NCI-H69 (cell line): Measurements from ENCODE around the gene KIFAP3.
"Not testable (repeated sequence)": the region's sequence is repeated elsewhere in the genome, so short reads cannot be mapped to it uniquely, and the experiment has no call there.

ENCODE experiments used
- DNase-seq: peaks from one replicate; lab custom pipeline; 2025; lab: John Stamatoyannopoulos, UW

Gene KIFAP3

DNA sequence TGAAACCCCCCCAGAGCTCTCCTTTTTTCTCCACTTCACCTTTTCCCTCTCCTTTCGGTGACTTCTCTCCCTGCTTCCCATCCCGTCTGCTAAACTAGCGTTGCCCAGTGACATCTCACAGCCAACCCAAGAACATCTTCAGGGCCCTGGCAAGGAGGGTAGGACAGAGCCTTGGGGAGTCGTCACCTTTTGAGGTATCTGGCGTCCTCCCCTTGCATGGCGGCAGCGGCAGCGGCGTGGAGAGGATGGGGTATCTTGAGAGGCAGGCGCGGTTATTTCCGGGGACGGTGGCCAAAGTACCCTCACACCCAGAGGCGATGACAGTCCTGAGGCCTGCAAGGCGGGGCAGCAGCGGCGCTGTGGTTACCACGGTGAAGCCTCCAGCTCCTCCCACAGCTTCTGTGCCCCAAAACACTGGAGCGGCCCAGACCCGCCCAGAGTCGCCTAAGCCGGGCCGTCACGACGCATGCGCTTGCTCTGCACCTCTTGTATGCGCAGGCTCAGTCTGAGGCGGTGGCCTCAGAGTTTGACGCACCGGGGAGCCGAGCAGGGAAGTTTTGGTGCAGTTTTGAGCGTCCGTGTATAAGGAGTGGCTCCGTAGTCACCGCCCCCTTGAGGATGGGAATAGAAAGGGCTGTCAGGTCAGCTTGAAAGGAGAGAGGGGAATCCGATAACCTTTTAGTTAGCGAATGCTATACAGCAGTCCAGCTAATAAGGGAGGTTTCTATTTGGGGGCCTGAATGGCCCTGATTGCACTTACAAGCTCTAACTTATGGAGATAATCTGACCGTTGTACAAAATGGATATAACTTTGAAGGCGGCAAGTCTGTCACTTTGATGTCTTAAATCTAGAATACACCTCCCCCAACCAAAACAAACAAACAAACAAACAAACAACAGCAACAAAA is at the start of gene KIFAP3:
TSS of gene KIFAP3 (minus strand) at position 446 of the 908 bp plus-strand sequence. CDS start at position 218, 228 bp downstream.
- DNase-seq: peak; percentile 98

DNA sequence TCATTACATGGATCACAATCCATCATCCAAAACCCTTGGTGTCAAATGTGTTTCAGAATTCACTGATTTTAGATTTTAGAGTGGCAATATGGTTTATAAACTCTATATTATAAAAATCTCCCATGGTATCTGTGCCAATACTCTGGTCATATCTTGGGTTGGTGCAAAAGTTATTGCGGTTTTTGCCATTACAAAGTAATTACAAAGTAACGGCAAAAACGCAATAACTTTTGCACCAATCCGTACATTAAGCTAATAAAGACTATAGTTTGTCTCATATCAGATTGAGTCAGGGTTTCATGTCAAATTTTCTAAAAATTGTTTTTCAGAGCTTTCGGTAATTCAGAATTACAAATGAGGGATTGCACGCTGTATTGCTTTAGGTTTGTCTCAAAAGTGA is 47.9 kb upstream of the KIFAP3 start:
- no peak for DNase-seq

DNA sequence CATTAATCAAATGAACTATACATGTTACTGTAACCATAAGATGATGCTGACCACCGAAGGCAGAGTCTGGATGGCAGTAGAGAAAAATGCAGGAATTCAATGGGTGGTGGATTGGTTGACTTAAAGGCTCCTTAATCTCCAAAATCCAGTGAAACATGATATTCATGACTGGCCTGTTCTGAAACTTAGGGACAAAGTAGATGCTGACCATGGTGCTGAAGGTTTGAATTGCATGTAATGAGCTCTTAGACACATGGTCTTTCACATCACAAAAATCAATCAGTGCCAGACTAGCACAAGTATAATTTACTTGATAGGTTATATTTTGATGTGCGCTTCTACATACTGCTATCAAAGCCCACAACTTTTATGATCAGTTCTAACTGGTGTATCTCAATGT is 40.4 kb upstream of the KIFAP3 start:
- DNase-seq: no peak

DNA sequence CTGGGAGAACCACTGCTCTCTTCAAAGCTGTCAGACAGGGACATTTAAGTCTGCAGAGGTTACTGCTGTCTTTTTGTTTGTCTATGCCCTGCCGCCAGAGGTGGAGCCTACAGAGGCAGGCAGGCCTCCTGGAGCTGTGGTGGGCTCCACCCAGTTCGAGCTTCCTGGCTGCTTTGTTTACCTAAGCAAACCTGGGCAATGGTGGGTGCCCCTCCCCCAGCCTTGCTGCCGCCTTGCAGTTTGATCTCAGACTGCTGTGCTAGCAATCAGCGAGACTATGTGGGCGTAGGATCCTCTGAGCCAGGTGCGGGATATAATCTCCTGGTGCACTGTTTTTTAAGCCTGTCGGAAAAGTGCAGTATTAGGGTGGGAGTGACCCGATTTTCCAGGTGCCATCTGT is 38.6 kb upstream of the KIFAP3 start:
- DNase-seq: not testable (repeated sequence)

DNA sequence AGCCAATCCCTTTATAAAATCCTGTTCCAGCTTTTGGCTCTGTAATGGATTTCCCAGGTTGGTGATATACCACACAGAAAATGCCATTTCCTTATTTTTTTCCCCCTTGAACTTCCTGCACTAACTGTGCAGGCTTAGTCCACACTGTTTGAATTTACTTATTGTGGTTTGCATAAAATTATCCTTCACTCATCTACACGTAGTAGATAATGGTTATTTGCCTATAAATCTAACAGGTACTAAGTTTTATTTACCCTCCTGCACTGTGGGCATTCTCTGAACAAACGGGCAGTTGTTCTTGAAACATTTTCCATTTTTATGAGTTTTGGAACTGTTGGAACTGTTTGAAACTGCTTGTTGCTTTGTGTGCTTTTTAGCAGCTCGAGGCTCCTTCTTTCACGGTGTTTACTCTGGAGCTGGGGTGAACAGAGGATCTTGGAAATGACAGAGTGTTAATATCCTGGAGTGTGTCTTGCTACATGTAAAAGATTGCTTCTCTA is 23.0 kb upstream of the KIFAP3 start:
- peak; percentile 50 for DNase-seq

DNA sequence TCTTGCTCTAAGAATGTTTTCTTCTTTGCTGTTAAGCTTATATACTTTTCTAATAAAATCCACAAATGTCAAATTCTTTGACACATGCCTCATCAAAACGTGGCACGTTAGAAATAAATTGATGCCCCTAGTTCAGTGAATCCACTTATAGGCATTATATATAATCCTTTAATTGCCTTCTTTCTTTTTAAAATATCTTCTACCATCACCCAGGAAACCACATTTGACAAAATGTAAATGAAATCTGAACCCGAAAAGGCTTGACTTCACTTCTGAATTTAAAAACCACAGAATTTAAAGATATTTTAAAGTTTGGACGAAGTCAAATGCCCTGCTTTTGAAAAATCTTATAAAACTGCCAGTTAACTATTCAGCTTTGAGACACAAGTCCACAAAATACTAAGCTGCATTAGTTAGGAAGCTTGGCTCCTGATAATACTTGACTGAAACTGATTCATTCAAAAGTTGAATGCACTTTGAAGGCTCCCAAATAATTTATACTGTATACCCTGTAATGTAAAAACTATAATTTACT is 22.4 kb upstream of the KIFAP3 start:
- DNase-seq: no peak

DNA sequence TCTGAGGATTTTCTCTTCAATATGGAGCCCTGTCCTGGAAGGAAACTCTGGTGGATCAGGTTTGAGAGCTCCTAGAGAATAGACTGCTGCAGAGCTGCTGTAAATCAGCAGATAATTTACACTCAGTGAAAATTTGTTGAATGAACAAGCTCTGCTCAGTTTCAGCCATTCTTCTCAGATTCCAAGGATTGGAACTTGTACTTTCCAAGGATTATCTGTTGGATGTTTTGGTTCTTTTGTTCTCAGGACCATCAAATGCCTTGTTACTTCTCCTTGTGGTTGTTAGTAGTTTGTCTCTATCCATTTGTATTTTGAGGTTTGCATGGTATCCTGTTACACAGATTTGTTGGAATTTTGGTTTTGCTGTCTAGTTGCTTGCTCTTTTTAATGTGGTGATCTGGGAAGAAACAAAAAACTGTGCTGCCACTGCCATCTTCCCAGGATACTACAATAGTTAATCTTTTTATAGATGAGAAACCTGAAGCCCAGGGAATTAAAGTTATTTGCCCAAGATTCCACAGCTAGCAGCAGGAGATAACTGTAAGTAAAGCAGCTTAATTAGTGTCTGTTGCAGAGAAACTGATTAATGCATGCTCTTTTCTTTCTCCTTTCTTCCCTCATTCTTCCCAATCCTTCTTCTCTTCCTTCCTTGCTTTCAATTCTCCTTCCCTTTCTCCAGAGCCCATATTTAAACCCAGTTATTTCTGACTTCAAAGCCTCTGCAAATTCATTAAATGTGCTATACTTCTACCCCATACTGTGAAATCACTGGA is 21.7 kb upstream of the KIFAP3 start:
- peak; percentile 13 for DNase-seq

DNA sequence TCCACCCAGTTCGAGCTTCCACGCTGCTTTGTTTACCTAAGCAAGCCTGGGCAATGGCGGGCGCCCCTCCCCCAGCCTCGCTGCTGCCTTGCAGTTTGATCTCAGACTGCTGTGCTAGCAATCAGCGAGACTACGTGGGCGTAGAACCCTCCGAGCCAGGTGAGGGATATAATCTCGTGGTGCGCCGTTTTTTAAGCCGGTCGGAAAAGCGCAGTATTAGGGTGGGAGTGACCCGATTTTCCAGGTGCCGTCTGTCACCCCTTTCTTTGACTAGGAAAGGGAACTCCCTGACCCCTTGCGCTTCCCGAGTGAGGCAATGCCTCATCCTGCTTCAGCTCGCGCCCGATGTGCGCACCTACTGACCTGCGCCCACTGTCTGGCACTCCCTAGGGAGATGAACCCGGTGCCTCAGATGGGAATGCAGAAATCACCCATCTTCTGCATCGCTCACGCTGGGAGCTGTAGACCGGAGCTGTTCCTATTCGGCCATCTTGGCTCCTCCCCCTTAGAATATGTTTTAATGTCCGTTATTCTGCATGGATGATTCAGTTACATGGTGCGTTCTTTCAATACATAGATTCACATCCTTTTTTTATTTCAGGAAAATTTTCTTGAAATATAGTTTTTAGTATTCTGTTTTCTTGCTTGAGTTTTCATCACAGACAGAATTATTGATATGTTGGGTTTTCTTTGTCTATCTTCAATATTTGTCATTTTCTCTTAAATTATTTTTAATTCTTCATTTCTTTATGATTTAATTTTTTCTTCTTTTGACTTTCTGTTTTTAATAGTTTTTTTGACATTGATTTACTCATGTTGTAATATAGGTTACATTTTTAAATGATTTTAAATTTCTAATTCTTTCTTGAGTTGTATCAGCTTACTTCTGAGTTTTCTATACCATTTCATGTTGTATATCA is 20.5 kb upstream of the KIFAP3 start:
- DNase-seq: peak; percentile 17

DNA sequence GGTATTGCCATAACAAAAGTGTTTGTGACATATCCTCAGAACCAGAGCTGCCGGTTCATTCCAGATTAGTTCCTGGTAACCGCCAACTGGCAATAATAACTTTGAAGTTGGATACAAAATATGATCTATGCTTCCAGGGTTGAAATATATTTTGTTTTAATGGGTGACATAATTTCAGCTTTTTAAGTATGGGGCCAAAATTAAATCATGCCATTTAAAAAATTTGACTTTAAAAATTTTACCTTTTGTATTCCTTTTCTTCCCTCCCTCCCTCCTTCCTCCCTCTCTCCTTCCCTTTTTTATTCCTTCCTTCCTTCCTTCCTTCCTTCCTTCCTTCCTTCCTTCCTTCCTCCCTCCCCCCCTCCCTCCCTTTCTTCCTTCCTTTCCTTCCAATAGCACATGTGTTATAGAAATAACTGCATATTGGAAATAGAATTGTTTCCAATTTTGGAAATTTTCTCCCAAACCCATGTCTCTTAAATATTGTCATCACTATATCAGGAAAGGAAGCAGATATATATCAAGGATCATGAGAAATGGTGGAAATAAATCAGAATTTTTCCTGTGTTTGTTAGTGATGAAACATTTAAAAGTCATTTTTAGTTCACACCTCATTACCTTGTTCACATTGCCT is 12.0 kb upstream of the KIFAP3 start:
- no peak for DNase-seq

DNA sequence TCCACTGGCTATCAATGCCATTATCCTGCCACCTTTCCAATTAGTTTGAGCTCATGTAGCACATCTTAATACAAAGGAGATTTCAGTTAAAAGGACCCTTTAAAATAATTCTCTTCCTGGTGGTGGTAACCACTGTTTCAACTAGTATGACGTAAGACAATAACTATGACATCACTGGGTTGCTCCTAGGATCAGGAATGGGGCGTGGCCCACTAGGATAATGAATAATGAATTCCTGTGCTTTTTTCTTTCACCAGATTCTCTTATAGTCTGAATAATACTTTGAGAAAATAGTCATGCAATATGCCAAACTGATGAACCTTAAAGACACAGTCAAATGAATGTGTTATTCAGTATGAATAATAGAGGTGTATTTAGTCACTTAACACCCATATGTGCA is 10.6 kb upstream of the KIFAP3 start:
- DNase-seq: no peak

DNA sequence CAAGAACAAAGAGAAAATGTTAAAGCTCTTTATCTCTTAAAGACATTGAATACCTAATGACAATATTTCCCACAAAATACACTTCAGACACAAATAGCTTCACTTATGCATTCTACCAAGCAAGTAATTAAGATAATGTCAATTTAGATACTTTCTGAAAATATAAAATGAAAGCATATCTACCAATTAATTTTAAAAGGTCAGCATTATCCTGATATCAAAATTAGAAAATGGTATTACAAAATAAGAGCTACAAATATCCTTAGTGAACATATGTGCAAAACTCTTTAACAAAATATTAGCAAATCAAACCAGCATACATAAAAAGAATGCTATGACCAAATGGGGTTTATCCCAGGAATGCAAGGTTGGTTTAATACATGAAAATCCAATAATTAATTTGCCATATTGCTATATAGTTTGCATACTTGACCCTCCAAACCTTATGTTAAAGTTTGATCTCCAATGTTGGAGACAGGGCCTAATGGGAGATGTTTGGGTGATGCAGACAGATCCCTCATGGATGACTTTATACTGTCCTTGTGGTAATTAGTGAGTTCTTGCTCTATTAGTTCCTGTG is 4.2 kb upstream of the KIFAP3 start:
- DNase-seq: no peak

DNA sequence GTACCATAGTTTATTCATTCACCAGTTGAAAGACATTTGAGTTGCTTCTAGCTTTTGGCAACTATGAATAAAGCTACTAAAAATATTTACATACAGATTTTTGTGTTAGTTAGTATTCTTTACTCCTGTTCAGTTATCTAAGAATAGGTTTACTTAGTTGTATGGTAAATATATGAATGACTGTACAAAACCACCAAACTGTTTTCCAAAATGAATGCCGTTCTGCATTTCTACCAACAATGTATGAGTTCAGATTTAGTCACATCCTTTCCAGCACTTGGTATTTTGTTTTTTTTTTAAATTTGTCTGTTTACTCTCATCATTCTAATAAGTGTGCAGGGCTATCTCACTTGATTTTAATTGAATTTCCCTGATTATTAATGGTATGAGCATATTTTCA is 3.4 kb upstream of the KIFAP3 start:
- DNase-seq: no peak

DNA sequence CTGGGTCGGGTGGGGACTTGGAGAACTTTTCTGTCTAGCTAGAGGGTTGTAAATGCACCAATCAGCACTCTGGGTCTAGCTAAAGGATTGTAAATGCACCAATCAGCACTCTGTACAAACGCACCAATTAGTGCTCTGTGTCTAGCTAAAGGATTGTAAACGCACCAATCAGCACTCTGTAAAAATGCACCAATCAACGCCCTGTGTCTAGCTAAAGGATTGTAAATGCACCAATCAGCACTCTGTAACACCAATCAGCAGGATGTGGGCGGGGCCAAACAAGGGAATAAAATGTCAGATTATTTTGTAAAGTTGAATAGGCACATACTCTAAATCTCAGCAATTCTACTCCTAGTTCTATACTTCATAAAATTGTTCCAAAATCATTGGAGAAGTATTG is 2.5 kb upstream of the KIFAP3 start:
- DNase-seq: not testable (repeated sequence)

DNA sequence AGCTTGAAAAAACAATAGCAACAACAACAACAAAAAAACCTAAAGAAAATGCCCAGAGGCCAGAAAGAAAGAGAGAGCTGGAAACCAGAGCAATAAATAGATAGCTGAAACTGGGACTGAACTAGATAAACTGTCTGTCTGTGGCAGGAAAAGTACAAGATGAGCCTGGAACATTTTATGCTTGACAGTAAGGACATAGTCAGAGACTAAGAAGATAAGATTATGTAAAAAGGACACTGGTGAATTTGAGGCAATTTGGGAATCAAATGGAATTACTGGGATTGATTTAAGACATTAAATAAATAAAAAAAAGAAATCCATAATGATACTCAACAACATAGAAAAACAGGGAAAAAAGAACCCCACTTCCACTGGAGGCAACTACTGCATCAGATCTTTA is 1.7 kb upstream of the KIFAP3 start:
- no peak for DNase-seq

DNA sequence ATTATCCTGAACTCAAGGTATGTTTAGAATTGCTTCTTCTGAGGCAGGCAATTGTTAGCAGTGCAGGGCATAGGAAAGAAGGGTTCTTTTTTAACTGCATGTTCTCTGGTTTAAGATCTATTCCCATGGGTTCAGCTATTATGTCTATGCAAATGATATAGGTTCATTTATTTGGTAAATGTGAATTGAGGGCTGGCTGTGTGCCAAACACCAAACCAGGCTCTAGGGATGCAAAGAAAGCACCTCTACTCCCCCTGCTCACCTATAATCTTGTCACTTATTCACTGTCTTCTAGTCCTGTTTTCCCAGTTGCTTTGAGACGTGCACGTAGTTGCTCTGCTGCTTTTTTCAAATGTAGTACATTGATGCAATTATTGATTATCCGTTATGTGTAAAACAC is 691 bp upstream of the KIFAP3 start:
- DNase-seq: peak; percentile 60

DNA sequence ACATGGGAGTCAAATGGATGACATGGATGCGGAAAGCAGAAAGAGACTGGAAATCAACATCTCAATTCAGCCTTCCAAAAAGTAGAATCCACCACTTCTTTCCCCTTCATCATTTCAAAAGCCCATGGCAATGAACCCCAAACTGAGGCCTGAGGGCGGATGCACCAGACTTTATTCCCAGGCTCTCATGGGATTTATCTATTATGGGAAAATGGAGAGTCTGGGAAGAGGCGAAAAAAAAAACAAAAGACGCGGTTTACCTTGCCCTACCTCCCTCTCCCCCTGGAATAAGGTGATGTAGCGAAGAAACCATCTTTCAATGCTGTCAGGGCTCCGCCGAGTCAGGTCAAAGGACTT is 624 bp downstream of the KIFAP3 start:
- peak; percentile 64 for DNase-seq

DNA sequence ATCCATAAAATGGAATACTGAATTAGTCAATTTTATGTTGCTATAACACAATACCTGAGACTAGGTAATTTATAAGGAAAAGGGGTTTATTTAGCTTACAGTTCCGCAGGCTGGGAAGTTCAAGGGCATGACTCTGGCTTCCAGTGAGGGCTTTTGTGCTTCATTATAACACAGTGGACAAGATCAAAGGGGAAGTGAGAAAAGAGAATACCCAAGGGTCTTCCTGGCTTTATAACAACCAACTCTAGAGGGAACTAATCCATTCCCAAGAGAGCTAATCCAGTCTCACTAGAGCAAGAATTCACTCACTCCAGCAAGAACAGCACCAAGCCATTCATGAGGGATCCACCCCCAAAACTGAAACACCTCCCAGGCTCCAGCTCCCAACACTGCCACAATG is 3.1 kb downstream of the KIFAP3 start:
- DNase-seq: no peak

DNA sequence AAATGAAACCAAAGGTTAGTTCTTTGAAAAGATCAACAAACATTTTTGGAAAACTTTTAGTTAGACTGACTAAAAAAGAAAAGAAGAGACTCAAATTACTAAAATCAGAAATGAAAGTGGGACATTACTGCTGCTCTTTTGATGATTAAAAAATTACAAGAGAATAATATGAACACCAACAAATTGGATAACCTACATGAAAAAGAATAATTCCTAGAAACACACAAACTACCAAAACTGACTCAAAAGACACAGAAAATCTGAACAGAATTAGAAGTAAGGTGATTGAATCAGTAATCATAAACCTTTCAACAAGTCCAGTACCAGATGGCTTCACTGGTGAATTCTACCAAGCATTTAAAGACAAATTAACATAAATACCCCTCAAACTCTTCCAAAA is 5.6 kb downstream of the KIFAP3 start:
- no peak for DNase-seq

DNA sequence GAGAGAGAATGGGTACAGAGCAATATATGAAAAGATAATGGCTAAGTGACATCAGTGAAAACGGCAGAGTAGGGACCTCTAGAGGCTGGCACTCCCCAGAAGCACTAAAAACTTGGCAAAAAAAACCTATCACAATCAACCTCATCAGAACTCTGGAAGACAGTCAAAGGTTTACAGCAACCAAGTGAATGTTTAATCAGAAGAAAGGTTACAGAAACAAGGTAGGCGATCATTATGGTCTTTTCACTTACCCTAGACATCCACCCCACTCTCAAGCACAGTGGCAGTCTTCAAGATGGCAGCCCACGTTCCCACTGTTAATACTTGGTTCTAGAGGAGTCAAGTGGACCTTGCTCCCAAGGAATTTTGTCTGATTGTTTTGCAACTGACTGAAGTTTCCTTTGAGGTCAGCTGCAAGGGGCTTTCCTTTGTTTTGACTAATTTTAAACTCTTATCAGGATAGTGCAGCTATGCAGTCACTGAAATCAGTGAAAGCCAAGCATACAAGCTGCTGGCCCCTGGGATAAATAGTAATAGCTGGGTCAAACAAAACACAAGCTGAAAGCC is 7.2 kb downstream of the KIFAP3 start:
- peak; percentile 11 for DNase-seq

DNA sequence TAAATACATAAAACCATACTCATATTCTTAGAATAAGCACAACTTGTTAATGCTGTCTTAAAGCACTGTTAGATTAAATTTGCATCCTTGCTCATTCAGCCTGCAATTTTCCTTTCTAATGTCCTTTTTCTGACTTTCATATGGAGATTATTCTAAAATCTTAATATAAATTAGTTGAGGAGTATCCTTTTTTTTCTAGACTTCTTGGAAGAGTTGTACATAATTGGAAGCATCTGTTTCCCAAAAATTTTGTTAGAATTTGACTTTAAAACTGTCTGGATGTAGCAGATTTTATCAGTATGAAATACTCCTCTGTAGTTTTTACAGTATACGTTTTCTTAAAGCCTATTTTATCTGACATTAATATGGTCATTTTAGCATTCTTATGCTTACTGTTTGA is 9.7 kb downstream of the KIFAP3 start:
- no peak for DNase-seq
